Measurements from ENCODE around the gene ZNRF3.

ZNRF3 gene

GRCh38 chr22:29102300-29102699, 218.9 kb downstream of the ZNRF3 start:
- peaks cover 32% of the 10 kb centered on the region for H3K27me3 Mint-ChIP-seq
- H3K9me3 Mint-ChIP-seq, result no peaks in the 10 kb centered on the region
- ATAC-seq, result no peak
- no peaks in the 10 kb centered on the region for H3K36me3 Mint-ChIP-seq
- no peak overlapping the region for H3K4me3 Mint-ChIP-seq
- H3K27ac Mint-ChIP-seq, result no peak overlapping the region
- no peaks in the 10 kb centered on the region for H3K4me1 Mint-ChIP-seq

- ATAC-seq, result no peak
- H3K27me3 Mint-ChIP-seq, result peaks cover 39% of the 10 kb centered on the region
- no peak overlapping the region for H3K27ac Mint-ChIP-seq
- H3K9me3 Mint-ChIP-seq, result no peaks in the 10 kb centered on the region
- no peak overlapping the region for H3K4me3 Mint-ChIP-seq
- H3K36me3 Mint-ChIP-seq, result no peaks in the 10 kb centered on the region
- no peaks in the 10 kb centered on the region for H3K4me1 Mint-ChIP-seq
Measured at GRCh38 chr22:29103121-29103520, 219.7 kb downstream of the ZNRF3 start.

GRCh38 chr22:29105468-29105867, 222.1 kb downstream of the ZNRF3 start:
- H3K27me3 Mint-ChIP-seq, result peaks cover 44% of the 10 kb centered on the region
- no peaks in the 10 kb centered on the region for H3K9me3 Mint-ChIP-seq
- peak; percentile 27 for ATAC-seq
- H3K27ac Mint-ChIP-seq, result no peak overlapping the region
- no peaks in the 10 kb centered on the region for H3K36me3 Mint-ChIP-seq
- H3K4me1 Mint-ChIP-seq, result no peaks in the 10 kb centered on the region
- H3K4me3 Mint-ChIP-seq, result no peak overlapping the region

- no peaks in the 10 kb centered on the region for H3K4me1 Mint-ChIP-seq
- H3K4me3 Mint-ChIP-seq, result no peak overlapping the region
- no peak overlapping the region for H3K27ac Mint-ChIP-seq
- ATAC-seq, result no peak
- no peaks in the 10 kb centered on the region for H3K36me3 Mint-ChIP-seq
- peaks cover 49% of the 10 kb centered on the region for H3K27me3 Mint-ChIP-seq
- no peaks in the 10 kb centered on the region for H3K9me3 Mint-ChIP-seq
Measured at GRCh38 chr22:29106839-29107238, 223.5 kb downstream of the ZNRF3 start.

Measured in stimulated activated memory B cell treated with anti-CD40 and anti-IgM and Interleukin-4, amounts not matched to agents 10 μg/mL and 1 μg/mL and 100 μg/mL, for 72 hours (primary cell).